GM23338 (cell line): ENCODE data around the gene KIAA2012.

Experiments
- CREB1 ChIP-seq: fragments of 250-450 bp; sonication (Bioruptor Pico); IDR thresholded peaks from 2 replicates; pipeline ENCODE4 v1.5.0; 2020; ENCODE audit warnings: low read depth, mild to moderate bottlenecking, moderate library complexity
- CTCF ChIP-seq, 2 experiments: fragments of 200-600 bp in 1 of 2; sonication (generic) in 1 of 2; conservative IDR thresholded peaks; 2 replicates each; pipeline versions ENCODE4 v1.5.1 to v1.6.1; 2016 to 2017; ENCODE audit warnings: antibody characterized with exemption in 2 of 2, low read depth in 2 of 2, mild to moderate bottlenecking in 2 of 2, moderate library complexity in 1 of 2
- EZH2 ChIP-seq: fragments of 200-600 bp; sonication (generic); IDR thresholded peaks from one replicate; pipeline ENCODE4 v1.8.0; 2017; ENCODE audit warnings: antibody characterized with exemption, mild to moderate bottlenecking, low read depth; ENCODE audit not compliant: unreplicated experiment
- EZH2phosphoT487 ChIP-seq: fragments of 200-600 bp; sonication (generic); IDR thresholded peaks from one replicate; pipeline ENCODE4 v1.8.1; 2018; ENCODE audit warnings: antibody characterized with exemption; ENCODE audit not compliant: unreplicated experiment
- POLR2AphosphoS5 ChIP-seq: IDR thresholded peaks from 2 replicates; pipeline ENCODE4 v1.6.1; 2016; ENCODE audit warnings: antibody characterized with exemption, low read depth

- peak; percentile 5 to 37; a peak in 2 of 4 replicates for TF ChIP-seq CTCF (conservative IDR thresholded peaks at IDR 0.05; ENCODE audit: low read depth in 2 of 2)
- TF ChIP-seq EZH2, result no peak
- TF ChIP-seq CREB1 (CRISPR knock-in tag), result no peak
- TF ChIP-seq EZH2phosphoT487, result no peak
- no peak for TF ChIP-seq POLR2AphosphoS5
Measured at GRCh38 chr2:202056611-202057010, 16.4 kb upstream of the KIAA2012 start.
